HG02885 (cell line): ENCODE results near the gene ECI1.
"Not testable (repeated sequence)": the region's sequence is repeated elsewhere in the genome, so short reads cannot be mapped to it uniquely, and the experiment has no call there.

Source experiments
- ATAC-seq: cut with Tn5 transposase; IDR thresholded peaks from one replicate; pipeline ENCODE4 v1.9.1; 2021; ENCODE audit warnings: mild to moderate bottlenecking; ENCODE audit not compliant: unreplicated experiment, poor library complexity

ECI1 gene

DNA sequence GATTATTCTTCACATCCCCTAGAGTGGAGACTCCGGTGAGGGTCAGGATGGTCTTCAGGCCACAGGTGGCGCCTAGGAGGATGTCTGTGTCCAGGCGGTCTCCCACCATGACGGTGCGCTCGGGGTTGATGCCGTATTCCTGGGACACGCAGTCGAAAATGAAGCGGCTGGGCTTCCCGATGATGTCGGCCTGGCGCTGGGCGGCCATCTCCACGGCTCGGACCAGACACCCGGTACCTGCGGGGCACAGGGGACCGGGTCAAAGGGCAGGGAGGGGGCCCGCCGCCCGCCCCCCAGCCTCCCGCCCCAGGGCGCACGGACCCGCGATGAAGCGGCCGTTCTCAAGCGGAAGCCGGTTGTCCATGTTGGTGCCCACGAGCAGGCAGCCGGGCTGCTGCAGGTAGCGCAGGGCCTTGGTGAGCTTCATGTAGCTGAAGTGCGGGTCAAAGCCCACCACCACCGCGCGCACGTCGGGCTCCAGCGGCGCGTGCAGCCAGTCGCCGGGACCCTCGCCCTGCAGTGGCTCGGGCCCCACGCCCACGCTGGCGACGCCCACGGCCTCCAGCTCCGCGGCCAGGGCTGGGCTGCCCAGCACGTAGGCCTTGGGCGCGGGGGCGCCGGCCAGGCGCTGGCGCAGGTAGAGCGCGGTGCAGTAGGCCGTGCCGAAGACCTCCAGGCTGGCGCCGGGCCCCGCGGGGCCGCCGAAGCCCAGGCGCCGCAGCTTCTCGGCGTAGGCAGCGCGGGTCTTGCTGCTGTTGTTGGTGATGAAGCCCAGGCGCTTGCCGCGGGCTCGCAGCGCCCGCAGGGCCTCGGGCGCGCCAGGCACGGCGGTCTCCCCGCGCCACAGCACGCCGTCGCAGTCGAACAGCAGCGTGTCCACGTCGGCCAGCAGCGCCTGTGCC is 37.3 kb downstream of the ECI1 start:
- peak; percentile 13 for ATAC-seq

DNA sequence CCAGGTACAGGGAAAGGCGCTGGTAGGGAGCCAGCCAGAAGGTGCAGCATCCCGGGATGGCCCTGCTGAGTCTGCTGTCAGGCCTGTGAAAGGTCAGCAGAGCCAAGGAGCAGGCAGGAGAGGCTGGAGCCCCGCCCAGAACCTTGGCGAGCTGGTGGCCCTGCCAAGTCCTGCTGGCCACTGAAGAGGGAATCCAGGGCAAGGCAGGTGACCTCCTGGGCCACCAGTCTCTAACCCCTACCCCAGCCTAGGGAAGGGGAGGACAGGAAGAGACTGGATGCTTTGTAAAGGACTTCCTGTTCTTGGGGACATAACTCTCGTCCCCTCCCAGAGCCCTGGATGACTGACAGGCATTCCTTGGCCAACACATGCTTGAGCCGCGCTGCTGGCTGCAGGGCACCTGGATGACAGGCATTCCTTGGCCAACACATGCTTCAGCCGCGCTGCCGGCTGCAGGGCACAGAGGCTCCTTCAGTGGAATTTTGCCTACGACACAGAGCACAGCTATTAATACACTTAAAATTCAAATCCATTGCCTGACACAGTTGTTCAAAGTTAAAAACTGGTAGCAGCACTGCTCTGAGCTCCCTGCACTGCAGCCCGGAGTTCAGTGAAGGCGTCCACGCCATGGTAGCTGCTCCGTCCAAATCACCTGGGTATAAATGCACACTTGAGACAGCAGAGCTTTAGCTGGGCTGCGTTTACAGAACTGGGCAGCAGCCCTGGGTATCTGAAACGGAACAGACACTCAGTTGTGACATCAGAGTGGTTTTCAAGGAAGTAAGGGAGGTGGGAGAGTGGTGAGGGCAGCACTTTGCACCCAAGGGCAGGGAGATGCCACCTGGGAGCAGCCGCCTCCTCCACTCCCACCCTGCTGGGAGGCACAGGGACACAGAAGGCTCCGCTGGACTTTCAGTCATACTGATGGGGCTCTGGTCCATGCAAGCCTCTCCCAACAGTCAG is 38.7 kb downstream of the ECI1 start:
- ATAC-seq = no peak

DNA sequence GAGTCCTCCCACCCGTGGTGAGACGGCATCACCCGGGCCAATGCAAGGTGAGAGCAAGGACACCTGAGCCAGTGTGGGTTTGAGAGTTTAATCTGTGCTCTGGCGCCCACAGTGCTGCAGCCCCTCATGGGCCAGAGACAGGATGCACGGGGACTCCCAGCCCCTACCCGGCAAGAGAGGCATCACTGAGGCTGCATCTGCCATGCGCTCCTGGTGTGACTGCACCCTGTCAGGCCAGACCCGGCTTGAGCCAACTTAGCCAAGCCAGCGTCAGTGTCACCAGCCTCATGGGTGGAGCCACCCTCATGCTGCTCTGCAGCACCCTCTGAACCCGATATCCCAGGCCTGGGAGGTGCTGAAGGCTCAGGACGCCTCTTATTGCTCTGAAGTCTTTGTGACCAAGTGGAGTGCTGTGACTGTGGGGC is 39.5 kb downstream of the ECI1 start:
- ATAC-seq = no peak

DNA sequence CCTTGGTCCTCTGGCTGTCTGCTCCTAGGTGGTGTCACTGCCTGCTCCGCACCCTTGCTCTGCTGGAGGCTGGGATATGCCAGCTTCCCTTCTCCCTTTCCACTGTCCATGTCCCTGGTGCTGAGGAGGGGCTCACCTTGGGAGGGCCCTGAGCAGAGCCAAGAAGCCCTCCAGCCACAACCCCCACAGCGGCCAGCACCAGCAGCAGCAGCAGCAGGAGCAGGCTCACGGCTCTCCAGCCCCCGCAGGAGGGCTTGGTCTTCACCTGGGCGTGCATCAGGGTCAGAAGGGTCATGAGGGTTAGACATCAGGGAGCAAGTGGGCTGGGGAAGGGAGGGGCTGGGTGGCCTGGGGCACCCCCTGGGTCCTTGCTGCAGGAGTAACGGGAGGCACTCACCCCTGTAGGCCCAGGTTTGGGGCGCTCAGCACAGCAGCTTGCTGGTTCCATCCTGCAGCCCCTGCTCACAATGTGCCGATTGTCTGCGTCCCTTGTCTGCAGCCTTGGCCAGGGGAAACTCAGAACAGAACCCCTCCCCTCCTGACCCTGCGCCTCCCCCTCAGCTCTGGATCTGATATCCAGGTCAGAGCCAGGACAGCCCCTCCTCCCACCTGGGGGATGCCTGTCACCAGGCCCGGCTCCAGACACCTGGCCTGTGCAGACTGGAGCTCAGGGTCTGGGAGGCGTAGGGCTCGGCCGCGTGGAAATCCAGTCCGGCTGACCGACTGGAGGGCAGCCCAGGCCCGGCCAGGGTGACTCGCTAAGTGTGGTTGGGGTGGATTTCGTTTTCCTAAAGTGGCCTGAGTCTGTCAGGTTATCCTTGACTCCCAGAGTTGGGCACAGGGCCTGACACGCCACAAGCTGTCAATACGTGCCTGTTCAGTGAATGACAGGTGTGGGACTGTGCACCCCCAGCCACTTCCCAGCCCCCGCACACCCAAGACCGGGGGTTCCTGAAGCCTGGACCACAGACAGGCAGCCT is 40.7 kb downstream of the ECI1 start, which contains the start of gene BRICD5:
TSS of gene BRICD5 (minus strand) at position 478 of the 980 bp plus-strand sequence. CDS start at position 448, 30 bp downstream.
- no peak for ATAC-seq

DNA sequence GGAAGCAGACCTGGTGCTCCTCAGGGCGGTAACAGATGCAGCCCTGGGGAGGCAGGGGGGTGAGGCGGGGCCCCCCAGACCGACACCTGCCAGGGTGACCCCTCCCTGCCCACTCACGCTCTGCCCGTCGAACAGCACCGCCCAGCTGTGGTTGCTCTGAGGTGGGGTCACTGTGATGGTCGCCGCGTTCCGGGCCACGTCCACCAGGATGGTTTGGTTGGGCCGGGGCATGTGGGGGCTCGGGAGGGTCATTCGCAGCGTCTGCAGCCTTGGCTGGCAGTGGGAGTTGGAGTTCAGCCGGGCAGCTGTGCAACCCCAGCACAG is 41.4 kb downstream of the ECI1 start:
- no peak for ATAC-seq

DNA sequence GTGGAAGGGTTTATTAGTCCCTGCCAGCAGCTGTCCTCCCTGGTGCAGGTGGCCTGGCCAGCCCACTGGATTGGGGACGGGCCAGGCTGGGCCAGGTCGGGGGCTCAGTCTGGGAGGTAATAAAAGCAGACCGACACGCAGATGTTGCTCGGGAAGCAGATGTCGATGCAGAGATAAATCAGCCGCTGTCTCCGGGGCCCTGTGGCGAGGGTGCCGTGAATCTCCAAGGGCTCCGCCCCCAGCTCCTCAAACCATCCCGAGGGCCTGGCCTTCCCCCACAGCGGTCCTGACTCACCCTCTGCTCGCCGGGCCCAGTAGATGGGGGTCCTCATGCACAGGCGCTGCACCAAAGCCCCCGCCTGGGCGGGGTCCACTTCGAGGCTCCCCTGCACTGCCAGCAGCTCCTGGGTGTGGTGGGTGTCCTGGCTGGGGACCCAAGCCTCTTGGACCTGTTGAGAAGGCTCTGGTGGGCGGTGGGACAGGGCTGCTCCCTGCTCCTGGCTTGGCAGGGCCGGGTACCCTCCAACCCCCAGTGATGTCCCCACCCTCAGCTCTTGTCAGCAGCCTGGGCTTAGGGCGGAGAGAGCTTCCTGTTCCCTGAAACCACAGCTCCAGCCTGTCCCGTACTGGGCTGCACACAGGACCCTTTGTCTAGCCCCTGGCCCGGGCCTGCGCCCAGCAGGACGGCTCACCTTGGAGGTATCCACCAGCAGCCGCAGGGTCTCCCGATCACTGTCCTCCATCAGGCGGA is 42.0 kb downstream of the ECI1 start:
- no peak for ATAC-seq

DNA sequence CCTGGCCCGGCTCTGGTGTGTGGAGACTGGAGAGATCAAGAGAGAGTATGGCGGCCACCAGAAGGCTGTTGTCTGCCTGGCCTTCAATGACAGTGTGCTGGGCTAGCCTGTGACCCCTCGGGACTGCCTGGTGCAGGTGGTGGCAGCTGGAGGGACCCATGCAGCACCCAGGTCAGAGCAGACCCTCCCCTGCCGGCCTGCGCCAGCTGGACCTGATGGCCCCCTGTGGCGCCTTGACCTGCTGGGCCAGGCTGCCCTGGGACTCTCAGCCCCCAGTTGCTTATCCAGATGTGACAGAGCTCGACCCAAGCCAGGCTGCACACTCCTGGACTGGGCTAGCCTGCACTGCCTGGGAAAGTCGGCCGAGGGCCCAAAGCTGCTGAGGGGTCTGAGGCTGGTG is 42.6 kb downstream of the ECI1 start:
- ATAC-seq = no peak

DNA sequence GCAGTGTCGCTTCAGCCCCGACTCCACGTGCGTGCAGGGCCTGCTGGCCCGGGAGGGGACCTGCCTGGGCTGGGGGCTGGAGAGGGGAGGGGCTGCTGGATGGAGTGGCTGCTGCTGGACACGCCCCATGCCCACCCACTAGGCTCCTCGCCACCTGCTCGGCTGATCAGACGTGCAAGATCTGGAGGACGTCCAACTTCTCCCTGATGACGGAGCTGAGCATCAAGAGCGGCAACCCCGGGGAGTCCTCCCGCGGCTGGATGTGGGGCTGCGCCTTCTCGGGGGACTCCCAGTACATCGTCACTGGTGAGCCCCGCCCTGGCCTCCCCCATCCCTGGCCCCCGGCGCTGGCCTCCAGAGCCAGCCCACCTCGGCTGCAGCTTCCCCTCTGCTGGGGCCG is 43.1 kb downstream of the ECI1 start:
- no peak for ATAC-seq

DNA sequence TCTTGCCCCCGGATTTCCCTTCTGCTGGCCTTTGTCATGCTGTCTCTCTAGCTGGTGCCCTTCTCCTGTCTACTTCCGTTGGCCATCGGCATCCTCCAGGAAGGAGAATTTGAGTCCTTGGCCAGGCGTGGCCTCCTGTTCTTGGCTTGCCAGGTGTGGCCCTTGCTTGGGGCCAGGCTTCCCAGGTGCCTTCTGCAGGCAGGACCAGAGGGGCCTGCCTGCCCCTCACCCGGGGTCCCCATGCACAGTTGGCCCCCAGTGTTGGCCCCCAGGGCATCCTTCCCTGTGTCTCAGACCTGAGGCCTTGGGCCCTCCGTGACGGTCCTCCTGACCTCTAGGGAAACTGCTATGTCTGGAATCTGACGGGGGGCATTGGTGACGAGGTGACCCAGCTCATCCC is 43.5 kb downstream of the ECI1 start:
- no peak for ATAC-seq

DNA sequence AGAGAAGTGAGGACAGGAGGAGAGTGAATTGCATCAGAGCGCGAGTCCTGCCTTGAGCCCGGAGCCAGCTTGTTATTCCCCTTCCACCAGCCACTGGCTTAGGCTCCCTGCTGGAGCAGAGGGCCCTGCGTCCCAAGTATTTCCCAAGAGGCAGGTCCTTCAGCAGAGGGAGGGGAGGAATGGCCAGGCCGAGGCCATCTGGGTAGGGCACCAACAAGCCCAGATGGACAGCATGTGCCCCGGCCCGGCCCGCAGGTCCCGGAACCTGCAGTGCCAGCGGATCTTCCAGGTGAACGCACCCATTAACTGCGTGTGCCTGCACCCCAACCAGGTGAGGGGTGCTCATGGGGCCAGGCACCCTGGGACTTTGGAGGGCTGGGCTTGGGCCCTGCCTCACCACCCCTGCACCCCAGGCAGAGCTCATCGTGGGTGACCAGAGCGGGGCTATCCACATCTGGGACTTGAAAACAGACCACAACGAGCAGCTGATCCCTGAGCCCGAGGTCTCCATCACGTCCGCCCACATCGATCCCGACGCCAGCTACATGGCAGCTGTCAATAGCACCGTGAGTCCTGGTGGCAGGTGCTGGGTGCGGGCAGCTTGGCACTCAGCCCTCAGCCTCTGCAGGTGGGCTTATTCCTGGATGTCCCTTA is 44.5 kb downstream of the ECI1 start:
- ATAC-seq = no peak

DNA sequence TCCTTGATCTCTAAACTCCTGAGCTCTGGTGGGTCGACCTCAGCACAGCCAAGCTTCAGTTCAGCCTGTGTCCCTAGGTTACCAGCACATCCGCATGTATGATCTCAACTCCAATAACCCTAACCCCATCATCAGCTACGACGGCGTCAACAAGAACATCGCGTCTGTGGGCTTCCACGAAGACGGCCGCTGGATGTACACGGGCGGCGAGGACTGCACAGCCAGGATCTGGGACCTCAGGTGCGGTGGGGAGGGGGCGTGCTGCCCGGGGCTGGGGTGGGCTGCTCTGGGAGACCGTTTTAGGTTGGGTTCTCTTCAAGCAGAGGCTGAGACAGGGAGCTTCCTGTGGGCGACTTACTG is 45.0 kb downstream of the ECI1 start:
- no peak for ATAC-seq

DNA sequence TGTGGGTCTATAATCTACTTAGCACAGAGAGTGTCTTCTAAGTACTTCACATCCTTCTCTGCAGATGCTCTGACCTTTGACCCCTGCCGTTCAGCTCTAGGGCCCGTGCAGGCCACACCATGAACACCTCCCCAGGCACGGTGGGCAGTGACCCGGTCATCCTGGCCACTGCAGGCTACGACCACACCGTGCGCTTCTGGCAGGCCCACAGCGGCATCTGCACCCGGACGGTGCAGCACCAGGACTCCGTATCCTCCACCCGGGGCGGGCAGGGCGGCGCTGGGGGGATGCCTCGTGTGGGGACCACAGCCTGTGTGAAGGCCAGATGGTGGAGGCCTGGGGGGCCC is 45.4 kb downstream of the ECI1 start:
- peak; percentile 23 for ATAC-seq

DNA sequence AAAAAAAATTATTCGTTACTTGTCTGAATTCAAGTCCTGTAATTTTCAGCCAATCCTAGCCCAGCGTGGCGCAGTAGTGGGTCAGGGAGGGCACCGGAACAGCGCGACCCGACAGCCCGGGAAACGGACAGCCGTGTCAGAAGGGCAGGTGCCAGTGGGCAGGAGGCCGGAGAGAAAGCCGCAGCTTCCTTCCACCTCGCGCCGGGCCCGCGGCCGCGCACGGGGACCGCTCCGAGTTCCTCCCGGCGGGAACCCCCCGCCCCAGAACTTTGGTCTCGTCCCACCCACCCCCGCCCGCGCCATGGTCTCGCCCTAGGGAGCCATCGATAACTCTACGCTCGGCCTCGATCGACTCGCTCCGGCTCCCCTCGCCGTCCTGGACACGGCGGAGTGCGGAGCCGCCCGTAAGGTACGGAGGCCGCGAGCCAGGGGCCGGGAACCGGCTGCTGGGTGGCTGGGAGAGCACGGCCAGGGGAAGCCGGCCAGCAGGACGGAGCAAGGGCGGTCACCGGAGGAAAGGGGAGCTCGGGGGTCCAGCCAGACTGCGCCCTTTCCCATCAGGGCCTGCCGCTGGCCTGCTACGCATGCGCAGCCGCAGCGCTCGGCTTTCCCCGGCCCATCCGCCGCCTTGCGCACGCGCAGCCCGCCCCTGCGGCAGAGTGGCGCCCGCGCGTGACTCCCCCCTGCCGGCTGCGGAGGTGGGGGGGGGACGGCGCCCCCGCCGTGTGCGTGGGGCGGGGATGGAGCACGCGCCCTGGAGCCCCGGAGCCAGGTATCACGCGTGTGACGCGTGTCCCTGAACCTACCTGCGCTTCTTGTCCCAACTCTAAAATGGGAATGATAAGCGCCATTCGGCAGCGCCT is 46.1 kb downstream of the ECI1 start, which contains the start of gene MLST8:
TSS of gene MLST8 (plus strand) at position 351 of the 863 bp plus-strand sequence. CDS start 632 bp downstream, outside the sequence.
- peak; percentile 78 for ATAC-seq

DNA sequence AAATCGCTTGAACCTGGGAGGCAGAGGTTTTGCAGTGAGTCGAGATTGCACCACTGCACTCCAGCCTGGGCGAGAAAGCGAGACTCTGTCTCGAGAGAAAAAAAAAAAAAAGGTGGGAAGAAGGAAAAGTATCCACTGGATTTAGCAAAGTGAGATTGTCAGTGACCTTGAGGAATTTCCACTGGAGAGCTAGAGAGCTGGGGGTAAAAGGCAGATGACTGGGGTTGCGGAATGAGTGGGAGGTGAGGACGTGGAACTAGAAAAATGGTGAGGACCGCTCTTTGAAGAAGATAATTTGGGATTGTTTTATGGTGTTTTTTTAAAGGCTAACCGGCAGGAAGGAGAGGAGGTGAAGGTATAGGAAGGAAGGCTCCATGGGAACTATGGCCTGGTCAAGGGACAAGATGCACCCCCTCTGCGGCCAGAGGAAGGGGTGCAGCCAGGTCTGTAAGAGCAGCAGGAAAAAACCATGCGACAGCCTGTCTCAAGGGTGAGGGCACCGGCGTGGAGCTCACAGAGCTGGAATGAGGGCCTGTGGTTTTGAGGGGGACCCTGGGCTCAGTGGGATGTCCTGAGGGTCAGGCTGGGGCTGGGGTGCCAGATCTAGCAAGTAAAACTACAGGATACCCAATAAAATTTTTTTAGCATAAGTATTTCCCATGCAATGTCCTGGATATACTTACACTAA is 46.8 kb downstream of the ECI1 start:
- ATAC-seq = no peak

DNA sequence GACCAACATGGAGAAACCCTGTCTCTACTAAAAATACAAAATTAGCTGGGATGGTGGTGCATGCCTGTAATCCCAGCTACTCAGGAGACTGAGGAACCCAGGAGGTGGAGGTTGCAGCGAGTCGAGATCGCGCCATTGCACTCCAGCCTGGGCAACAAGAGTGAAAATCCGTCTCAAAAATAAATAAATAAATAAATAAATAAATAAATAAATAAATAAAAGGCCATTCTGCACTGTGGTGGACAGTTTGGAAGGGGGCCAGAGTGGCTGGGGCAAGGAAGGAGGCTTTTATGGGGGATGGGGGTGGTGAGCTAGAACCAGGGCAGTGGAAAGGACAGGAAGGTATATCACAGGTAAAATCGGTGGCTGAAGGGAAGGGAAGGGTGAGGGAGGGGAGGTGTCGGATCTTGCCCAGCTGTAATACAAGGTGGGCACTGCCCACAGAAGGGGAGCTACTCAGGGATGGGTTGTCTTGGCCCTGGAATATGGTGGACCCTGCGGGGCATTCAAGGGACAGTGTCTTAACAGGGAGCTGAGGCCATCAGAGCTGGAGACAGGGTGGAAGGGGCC is 48.2 kb downstream of the ECI1 start:
- not testable (repeated sequence) for ATAC-seq

DNA sequence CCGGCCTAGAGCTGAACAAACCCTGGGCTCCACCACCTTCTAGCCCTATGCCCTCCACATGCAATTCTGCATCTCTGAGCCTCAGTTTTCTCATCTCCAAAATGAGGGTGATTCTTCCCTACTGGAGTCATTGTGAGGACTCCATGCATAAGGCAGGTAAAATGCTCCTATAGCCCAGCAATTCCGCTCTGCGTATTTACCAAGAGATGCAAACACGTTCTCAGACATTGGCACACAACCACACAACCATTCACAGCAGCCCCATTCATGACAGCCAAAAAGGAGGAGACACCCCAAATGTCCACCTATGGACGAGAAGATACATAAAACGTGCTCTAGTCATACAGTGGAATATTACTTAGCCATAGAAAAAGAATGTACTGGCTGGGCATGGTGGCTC is 51.1 kb downstream of the ECI1 start:
- ATAC-seq = no peak

DNA sequence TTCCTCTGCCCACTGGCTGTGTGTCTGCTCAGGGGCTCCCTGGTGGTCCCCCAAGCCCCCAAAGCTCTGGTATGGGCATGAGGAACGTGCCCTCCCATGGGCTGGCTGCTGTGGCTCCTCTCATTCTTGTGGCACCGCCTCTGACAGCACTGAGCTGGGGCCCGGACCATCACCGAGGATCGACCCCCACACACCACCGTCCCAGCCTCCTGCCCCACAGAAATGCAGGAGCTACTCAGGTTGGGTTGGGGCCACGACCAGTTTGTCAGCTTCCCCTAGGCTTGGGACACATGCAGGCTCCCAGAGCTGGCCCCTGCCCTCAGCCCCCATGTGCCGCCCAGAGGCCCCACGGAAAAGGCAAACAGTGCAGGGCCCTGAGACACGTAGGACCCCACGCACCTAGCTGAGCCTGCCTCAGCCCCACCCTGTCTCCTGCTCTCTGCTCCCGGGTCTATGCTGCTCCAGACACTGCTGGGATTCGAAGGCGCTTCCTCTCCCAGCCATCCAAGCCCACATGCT is 51.7 kb downstream of the ECI1 start:
- no peak for ATAC-seq
